GM18508 (cell line): Measurements from ENCODE around the gene SF1.
A peak's percentile ranks its signal among the peaks of the same experiment; 100 is the strongest.
"Not testable (repeated sequence)": the region's sequence is repeated elsewhere in the genome, so short reads cannot be mapped to it uniquely, and the experiment has no call there.

ENCODE experiments used
- ATAC-seq: cut with Tn5 transposase; IDR thresholded peaks from one replicate; pipeline ENCODE4 v1.9.1; 2021; ENCODE audit warnings: moderate number of reproducible peaks; ENCODE audit not compliant: insufficient read depth, unreplicated experiment

Gene SF1, protein sequence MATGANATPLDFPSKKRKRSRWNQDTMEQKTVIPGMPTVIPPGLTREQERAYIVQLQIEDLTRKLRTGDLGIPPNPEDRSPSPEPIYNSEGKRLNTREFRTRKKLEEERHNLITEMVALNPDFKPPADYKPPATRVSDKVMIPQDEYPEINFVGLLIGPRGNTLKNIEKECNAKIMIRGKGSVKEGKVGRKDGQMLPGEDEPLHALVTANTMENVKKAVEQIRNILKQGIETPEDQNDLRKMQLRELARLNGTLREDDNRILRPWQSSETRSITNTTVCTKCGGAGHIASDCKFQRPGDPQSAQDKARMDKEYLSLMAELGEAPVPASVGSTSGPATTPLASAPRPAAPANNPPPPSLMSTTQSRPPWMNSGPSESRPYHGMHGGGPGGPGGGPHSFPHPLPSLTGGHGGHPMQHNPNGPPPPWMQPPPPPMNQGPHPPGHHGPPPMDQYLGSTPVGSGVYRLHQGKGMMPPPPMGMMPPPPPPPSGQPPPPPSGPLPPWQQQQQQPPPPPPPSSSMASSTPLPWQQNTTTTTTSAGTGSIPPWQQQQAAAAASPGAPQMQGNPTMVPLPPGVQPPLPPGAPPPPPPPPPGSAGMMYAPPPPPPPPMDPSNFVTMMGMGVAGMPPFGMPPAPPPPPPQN

DNA sequence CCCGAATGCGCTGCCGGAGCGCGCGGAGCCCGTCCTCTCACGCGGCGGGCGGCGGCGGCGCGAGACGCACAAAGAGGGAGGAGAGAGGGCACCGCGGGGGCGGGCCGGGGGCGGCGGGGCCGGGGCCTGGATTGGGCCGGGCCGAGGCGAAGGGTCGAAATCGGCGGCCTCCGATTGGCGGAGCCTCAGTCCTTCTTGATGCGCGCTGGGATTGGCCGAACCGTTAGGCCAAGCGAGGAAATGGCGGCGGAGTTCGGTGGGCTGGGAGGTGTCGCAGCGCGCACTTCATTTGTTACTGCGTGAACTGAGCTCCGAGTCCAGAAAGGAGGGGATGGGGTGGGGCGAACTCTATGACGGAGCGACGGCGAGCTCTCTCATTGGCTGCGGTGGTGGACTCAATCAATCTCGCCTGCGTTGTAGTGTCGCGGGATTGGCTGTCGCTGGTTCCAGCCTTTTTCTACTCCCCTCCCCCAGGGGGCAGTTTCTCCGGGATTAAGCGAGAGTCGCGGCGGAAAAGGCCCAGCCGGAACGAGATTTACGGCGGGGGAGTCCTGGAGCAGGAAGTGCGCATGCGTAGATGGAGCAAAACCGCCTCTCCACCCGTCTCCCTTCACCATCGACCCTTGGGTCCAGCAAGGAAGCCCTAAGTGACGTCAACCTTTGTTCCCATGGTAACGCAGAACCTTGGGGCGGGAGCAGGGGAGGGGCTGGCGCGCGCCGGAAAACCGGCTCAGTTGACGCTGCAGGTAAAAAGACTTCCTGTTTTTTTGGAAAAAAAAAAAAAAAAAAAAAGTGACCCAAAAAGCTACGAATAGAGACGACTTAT is at the start of gene SF1:
Gene SF1 (minus strand): TSS at position 70 of the 826 bp plus-strand sequence. CDS start 150 bp downstream, outside the sequence.
- peak; percentile 64 for ATAC-seq

- ATAC-seq = no peak
Observed at GRCh38 chr11:64827451-64827839, 49.1 kb upstream of the SF1 start.

DNA sequence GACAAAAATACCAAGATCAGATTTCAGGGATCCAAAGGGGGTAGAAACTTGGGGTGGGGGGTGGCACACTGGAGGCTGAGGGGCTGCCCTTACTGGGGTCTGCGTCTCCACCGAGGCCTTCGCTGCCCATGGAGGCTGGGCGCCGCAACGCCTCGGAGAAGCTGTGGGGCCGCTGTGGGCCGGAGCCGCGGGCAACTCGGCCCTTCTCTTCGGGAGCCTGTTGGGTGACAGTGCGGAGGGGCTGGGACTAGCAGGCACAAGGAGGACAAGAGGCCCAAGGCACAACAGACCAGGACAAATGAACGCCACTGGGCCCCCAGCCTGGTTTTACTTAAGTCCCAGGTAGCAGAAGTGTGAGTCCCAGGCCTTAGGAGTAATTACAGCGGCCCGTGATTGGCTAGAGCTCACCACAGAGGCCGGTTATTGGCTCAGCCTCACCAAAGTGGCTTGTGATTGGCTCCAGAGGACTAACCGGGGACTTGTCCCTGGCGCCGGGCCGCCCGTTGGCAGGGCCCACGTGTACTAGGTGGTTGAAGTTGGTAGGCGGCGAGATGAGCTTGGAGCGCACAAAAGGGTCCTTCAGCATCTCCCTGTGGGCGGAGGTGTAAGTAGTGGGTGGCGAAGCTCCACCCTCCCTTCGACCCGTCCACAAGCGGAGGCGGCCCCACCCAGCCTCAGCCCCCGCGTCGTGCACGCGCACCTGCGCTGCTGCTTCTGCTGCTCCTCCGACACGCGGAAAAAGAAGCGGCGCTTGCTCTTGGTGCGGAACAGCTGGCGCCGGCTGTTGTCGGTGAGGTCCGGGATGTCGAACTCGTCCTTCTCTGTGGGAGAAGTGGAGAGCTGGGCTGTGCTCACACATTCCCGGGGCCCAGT is 48.5 kb upstream of the SF1 start:
- no peak for ATAC-seq

DNA sequence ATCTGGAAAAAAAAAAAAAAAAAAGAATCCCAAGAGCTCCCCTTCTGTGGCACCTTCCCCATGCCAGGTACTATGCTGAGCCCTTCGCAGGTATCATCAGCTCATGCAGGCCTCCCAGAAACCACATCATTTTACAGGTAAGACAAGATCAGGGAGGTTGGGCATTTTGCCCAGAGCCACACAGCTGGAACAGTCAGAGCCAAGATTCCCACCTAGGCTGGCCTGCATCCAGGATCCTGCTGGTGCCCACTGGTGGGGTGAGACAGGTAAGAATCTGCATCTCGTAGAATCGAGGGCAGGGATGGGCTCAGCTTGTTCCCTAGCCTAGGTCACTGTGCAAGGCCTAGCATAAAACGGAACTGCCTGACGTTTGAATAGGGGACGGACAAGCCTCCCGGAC is 47.7 kb upstream of the SF1 start:
- ATAC-seq = no peak

- no peak for ATAC-seq
Observed at GRCh38 chr11:64823568-64824119, 45.3 kb upstream of the SF1 start.

DNA sequence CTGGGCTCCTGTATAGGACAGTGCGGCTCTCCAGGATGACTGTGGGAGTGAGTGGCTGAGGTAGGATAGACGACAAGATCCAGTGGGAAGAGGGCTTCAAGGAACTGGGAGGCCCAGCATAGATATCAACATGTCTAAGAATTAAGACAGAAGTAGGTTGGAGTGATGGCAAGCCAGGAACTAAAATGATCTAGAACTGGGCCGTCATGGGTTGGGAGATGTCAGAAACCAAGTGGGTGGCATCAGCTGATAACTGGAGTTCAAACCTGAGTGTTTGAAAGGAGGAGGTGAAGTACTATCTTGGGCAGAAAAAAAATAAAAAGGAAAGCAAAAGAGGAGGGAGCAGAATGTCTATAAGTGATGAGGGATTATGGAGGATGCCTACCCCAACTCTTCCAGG is 39.1 kb upstream of the SF1 start:
- ATAC-seq = no peak

GRCh38 chr11:64815433-64815832 is 37.1 kb upstream of the SF1 start:
- not testable (repeated sequence) for ATAC-seq

DNA sequence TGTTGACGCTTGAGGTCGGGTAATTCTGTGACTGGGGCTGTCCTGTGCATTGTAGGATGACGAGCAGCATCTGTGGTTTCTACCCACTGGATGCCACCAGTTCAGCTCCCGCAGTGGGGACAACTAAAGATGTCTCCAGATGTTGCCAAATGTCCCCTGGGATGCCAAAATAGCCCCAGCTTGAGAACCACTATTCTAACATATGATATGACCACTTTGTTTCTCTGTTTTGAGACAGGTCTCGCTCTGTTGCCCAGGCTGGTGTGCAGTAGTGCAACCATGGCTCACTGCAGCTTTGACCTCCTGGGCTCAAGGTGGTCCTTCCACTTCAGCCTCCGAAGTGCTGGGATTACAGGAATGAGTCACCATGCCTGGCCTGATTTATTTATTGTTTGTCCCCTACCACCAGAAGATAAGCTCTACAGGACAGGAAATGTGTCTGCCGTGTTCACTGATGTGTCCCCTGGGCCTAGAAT is 36.4 kb upstream of the SF1 start:
- ATAC-seq = no peak

GRCh38 chr11:64813826-64814225 is 35.5 kb upstream of the SF1 start:
- no peak for ATAC-seq

DNA sequence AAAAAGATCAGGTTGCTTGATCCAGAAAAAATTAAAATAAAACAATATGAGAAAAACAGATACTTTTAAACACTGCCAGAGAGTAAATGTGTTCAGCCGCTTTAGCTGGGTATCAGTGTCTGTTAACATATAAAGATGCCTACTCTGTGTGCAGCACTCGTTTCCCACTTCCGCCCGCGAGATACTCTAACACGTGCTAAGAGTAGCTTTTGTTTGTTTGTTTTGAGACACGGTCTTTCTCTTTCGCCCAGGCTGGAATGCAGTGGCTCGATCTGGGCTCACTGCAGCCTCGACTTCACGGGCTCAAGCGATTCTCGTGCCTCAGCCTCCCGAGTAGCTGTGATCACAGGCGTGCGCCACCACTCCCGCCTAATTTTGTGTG is 32.5 kb upstream of the SF1 start:
- no peak for ATAC-seq

GRCh38 chr11:64810271-64810890 is 32.0 kb upstream of the SF1 start, which contains the start of gene MEN1:
Gene MEN1 (minus strand): TSS chr11:64810551. CDS start chr11:64810109, 442 bp downstream.
- ATAC-seq = no peak

DNA sequence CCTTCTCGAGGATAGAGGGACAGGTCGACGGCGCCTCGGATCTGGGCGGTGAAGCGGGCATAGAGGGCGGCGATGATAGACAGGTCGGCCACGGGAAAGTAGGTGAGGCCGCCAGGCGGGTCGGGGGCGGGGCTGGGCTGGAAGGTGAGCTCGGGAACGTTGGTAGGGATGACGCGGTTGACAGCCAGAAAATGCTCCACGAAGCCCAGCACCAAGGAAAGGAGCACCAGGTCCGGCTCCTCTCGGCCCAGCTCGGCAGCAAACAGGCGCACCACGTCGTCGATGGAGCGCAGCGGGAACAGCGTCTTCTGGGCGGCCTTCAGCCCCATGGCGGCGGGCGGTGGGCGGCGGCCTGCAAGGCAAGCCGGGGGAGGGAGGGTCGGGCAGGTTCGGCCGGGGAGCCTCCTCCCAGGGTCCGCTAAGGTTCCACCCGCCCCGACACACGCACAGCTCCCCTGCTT is 31.5 kb upstream of the SF1 start:
- no peak for ATAC-seq

GRCh38 chr11:64805481-64805880 is 27.1 kb upstream of the SF1 start:
- no peak for ATAC-seq

DNA sequence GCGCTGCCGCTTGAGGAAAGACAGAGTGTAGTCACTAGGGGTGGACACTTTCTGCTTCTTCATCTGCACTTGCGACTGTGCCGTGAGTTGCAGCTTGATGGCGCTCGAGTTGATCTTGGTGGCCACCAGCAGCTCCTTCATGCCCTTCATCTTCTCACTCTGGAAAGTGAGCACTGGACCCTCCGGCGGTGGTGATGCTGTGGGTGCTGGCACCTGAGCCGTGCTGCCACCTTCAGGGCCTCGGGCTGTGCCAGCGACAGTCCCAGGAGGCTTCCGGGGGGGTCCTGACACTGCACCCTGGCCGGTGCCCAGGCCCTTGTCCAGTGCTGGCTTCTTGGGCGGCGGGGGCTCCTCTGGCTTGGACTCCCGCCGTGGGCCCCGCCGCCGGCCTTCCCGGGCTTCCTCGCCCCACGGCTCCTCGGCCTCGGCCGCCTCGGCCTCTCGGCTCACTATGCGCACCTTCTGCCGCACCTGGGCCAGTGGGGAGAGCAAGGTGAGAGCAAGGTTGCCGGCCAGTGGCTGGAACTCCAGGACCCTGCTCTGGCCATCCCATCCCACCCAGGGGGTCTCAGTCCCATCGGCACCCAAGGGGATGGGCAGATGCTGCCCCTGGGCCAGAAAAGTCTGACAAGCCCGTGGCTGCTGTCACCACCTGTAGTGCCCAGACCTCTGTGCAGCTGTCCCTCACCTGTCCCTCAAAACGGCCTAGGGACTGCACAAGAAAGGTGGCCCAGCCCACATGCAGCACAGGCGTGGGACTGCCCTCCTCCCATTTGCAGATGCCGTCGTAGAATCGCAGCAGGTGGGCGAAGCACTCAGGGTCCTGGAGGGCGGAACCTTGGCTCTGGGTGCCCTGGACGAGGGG is 26.2 kb upstream of the SF1 start:
- no peak for ATAC-seq

- no peak for ATAC-seq
Observed at GRCh38 chr11:64803846-64804345, 25.6 kb upstream of the SF1 start.

GRCh38 chr11:64803158-64803845 is 25.0 kb upstream of the SF1 start, which contains the start of gene MAP4K2:
Gene MAP4K2 (minus strand): TSS chr11:64803214. CDS start chr11:64803149, 65 bp downstream.
- ATAC-seq = no peak
